Measurements from ENCODE around the gene NFAM1.

NFAM1 gene

DNA sequence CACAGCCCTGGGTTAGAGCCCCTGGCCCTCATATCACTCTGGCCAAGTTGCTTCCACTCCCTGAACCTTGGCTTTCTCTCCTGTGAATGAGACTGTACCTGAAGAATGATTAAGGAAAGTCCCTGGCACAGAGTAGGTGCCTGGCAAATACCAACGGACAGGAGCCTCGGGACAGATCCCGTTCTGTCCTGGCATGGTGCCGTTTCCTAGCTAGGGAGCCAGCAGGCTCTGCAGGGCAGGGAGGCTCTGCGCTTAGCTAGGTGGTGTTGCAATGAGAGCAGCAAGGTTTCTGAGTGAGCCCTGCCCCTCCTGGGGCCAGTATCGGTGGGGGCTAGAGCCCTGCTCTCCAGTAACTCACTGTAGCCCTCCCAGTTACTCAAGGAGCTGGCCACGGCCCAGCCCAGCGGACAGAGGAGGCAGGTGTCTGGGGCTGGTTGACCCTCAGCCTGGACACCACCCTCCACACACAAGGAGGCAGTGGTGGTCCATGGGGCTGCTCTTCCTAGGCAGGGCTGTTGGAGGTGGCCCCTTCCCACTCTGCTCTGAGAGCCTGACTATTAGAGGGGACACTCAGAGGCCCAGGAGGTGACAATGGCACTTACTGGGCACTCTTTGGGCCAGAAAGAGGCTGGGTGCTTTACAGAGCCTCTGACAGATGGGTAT lies 74.4 kb downstream of the NFAM1 start:
- DNase-seq = no peak

DNA sequence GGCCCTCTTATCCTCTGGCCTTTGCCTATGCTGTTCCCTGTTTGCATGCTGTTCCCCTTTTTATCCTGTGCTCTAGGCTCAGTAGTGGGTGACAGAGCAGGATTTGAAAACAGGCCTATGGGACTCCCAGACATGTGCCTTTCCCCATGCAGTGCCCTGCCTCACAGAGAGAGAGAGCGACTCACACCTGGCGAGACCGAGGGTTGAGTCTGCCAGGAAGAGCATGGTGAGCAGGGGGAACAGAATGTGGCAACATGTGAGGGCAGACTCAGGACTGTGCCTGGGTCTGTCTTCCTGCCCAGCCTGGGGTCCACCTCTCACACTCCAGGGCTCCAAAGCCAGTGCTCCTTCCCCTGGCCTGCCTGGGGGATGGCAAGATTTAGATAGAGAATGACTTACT lies 75.0 kb downstream of the NFAM1 start:
- no peak for DNase-seq

DNA sequence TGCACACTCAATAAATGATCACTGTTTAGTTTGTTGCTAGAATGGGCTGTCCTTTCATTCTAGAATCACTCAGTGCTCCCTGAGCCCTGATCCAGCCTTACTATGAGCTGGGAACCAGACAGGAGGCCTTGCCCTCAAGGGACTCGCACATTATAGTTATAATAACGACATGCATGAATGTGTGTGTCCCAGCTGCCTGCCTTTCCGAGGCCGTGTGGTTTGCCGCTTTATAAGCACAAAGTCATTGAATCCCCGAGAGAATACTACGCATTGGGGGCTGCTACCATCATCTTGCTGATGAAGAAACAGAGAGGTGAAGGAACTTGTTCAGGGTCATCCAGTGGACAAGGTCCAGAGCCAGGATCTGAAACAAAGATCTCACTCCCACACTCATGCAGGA lies 75.7 kb downstream of the NFAM1 start:
- no peak for DNase-seq

DNA sequence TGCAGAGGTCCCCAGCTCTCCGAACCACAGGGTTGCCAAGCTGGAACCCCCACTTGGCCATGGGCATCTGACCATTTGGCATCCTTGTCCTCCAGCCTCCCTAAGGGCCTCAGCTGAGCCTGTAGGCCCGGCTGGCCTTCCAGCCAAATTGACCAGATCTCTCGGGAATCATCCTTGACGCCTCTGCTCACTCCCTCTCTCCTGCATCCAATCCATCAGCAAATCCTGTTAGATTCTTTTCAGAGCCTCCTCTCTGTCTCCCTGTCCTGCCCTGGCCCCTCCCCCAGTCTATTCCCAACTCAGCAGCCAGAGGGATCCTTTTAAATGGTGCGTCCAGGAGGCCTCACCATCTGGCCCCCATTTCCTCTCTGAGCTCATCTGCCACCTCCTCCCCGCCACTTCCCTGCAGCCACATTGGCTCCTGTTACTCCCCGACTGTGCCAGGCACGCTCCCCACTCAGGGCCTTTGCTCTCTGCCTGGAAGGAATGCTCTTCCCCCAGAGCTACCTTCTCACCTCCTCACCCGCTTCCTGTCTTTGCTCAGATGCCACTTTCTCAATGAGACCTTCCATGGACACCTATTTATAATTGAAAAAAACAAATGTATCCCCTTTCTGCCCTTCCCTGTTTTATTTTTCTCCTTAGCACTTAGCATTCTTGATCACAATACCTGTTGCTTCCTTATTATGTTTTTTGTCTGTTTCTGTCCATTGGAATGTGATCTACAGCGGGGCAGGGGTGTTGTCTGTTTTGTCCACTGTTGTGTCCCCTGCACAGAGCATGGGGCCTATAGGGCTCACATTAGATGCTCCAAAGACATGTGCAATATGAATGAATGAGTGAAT lies 78.1 kb downstream of the NFAM1 start:
- no peak for DNase-seq

DNA sequence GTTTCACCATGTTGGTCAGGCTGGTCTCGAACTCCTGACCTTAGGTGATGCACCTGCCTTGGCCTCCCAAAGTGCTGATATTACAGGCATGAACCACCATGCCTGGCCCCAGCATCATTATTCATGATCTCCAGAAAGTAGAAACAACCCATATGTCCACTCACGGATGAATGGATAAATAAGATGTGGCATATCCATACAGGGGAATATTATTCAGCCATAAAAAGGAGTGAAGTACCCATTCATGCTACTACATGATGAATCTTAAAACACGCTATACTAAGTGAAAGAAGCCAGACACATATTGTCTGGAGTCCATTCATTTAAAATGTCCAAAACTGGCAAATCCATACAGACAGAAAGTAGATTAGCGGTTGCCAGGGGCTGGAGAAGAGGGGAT lies 81.8 kb downstream of the NFAM1 start:
- DNase-seq = no peak

DNA sequence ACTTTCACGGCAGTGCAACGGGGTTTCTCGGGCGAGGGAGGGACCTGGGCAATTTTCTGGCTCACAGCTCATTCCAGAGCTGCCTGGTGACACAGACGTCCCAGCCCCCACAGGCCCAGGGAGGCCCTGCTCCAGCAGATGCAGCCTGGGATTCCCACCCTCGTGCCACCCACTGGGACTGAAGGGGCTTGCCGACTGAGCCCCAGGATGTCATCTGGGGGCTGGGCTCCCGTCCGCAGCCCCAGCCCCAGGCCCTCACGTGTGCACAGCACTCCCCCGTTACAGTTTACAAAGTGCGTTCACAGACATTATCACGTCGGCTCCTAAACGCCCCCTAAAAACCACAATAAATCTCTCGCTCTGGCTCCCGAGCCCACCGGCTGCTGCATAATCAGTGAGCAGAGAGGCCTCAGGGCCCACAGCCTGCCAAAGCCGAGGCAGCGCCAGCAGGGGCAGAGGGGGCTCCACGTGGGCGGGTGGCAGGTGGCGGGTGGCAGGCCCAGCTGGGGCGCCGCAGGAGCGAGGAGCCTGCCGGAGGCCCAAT lies 84.8 kb downstream of the NFAM1 start:
- DNase-seq = no peak

DNA sequence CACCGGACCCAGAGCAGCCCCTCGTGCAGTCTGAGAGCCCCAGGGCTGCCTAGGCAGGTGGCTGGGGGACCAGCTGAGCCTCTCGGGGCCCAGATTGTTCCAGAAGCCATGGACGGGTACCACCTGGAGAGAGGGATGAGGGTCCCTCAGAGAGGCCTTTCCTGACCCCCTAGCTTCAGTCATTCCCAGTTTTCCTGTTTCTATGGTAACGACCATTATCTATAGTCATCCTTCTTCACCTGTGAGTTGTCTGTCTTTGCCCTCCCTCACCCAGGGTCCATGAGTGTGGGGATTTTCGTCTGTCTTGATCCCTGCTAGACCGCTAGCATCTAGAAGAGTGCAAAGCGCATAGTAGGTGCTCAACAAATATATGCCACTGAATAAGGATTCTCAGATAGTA lies 85.5 kb downstream of the NFAM1 start:
- no peak for DNase-seq

DNA sequence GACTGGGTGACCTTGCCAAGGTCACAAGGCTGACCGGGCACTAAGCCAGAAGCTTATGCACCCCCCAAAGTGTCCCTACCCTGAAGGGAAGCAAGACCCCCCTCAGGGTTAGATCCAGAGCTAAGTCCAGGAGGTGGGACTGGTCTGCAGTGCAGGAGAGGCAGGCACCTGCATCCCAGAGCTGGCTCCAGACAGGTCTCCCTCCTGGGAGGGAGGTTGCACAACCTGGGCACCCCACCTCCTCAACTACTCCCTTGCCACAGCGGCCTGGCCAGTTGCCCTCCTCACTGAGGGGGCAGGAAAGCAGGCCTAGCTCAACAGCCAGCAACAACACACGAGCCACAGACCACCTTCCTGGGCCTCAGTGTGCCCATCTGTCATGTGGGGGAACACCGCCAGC lies 86.7 kb downstream of the NFAM1 start:
- no peak for DNase-seq

DNA sequence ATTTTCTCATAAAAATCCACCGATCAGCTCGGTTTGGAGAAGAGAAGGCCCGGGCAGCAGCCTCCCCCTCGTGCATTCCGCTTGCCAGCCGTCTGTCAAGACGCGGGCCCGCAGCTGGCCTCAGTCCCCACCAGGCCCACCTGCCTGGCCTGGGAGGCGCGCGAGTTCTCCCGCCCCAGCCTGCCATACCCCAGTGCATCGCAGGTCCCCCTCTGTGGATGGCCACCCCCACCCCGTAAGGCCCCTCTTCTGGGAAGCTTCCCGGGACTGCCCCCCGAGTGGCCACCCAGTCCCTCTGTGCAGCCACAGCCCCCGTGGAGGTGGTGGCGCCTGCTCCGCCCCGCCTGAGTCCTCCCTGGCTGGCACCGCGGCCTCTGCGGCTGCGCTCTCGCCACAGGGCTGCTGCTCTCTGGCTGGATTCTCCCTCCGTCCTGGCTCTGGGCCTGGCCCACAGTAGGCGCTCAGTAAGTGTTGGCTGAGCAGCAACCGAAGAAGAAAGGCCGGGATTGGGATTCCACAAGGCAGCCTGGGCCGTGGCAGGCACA lies 87.8 kb downstream of the NFAM1 start:
- DNase-seq = no peak

DNA sequence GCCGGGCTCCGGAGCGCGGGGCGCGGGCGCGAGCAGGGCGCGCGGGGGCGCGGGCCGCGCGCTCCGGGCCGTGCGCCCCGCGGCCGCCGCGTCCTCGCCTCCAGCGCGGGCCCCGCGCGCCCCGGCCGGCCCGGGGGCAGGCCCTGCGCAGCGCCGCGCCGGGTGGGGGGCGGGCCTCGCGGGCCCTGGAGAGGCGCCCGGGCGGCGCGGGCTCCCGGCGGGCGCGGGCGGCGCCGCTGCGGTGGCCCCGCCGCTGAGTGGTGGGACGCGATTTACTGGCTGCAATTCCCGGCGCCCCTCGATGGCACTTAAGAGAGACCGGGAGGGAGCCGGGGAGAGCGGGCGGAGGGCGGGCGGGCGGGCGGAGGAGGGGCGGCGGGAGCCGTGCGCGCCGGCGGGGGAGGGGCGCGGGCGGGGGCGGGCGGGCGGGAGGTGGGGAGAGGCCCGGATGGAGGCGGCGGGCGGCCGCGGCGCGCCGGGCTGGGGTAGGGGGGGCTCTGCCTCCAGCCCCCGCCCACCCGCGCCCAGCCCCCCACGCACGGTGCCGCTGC lies 88.6 kb downstream of the NFAM1 start:
- DNase-seq = no peak

DNA sequence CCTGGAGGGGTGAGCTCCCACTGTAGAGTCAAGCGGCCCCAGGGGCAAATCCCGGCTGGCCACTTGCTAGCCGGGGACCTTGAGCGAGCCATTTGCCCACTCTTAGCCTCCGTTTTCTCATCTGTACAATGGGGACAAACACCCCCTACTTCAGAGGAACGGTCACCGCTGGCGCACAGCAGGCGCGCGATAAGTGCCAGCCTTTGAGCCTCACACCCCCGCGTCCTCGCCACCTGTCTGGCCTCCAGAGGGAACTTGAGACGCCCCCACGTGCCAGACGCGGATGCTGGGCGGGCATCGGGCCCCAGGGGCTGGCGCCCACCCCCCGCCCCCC lies 89.1 kb downstream of the NFAM1 start:
- DNase-seq = no peak

DNA sequence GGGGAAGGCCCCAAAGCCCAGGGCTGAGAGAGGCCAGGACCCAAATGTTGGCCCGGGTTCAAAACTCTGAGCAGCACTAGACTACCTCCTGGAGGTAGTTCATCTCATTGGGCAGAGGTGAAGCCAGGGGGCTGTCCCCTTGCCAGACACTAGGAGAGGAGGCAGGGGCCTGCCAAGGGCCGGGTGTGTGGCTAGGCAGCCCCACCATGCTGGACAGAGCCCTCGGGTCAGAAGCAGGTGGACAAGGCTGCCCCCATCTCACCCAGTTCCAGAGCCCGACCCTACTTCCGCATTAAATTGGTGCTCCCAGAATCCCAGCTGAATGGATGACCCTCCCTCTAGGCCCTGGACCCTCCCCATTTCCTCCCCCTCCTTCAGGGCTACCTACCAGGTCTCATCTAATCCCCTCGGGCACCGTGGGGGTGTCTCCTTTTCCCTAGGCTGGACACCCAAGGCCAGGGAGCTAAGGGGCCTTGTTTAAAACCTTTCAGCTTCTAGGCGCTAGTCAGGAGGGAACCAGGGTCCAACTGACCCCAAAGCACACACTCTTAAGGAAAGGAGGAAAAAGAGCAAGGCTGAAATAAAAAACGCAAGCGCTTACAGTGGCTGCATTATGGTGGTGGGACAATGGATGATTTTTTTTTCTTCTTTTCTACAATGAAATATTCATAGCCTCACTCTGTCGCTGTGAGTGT lies 89.6 kb downstream of the NFAM1 start:
- no peak for DNase-seq

DNA sequence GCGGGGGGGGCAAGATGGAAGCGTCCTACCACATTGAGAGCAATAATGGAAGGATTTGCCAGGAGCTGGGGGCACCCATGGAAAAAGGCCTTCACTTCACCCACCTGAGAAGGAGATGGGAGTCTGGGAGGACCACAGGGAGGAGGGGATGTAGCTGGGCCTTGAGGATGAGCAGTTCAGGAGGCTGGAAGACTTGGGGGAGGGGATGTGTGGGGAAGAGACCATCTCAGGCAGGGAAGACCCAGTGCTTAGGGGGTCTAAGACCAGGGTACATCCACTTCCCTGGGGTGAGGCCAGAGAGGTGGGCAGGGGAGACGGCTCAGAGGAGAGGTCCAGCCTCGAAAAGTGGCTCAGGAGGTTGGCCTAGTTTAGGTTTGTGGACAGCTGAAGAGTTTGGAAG lies 90.4 kb downstream of the NFAM1 start:
- DNase-seq = no peak

DNA sequence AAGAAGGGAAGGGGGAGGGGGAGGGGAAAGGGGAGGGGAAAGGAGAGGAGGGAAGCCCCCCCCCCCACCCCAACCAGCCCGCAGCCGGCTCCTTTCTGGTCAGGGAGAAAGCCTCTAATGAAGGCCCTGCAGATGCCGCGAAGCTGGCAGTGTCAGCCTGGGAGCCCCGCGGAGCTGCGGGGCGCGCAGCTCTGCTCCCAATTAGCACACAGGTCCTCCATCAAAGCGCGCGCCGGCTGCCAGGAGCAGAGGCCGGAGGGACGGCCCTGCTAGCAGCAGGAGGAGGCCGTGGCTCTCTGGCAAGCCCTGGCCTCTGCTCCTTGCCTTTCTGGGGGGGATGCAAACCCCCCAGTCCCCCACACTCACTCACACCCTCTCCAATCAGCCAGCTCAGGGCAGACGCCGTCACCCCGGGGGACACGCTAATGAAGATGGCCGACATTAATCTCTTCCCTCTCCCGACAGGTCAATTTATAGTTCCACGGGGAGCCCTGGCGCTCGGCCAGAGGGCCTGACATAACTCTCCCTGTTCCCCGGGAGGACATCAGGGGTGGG lies 91.3 kb downstream of the NFAM1 start:
- no peak for DNase-seq

DNA sequence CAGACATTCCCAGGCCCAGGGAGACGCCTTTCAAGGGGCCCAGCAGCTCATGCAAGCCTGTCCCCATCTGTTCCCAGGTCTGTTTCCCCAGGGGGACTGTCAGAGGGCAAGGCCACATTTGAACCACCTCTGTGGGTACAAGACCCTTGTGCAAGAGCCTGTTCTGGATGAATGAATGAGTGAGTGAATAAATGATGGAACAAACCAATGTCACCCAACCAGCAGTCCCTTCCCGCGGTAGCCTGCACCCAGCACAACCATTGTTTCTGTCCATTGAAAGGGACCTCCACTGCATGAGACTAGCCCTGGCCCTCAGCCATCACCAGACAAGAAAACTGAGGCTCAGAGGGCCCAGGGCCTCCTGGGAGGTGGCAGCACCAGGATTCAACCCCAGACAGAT lies 92.1 kb downstream of the NFAM1 start:
- no peak for DNase-seq

DNA sequence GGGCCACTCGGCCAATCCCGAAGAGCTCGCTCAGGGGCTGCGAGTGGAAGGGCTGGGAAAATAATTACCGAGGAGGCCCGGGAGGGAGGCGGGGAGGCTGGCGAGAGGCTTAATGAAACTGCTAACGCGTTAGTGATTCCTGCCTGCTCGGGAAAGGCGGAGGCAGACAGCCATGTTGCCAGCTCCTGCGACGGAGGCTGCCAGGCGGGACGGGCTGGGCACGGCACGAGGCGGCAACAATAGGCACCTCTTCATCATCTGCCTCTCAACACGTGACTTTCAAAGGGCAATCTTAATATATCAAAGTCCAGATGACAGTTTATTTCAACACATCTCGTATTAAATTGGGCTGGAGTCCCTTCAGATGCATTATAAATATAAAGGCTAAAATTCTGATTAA lies 93.7 kb downstream of the NFAM1 start:
- no peak for DNase-seq

DNA sequence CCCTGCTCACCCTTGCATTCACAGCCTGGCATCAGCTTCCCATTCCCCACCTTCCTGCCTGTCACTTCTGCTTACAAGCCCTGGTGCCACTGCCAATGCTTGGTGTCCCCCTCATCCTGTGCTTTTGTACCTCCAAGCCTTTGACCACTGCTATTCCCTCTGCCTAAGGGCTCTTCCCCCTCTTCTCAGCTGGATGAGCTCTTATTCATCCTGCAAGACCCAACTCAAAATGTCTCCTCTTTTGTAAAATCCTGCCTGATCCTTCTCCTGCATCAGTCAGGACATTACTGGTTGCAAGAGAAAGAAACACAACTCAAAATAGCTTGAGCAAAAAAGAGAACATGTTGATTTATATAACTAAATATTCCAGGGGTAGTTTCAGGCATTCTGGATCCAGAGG lies 94.8 kb downstream of the NFAM1 start:
- DNase-seq = no peak

DNA sequence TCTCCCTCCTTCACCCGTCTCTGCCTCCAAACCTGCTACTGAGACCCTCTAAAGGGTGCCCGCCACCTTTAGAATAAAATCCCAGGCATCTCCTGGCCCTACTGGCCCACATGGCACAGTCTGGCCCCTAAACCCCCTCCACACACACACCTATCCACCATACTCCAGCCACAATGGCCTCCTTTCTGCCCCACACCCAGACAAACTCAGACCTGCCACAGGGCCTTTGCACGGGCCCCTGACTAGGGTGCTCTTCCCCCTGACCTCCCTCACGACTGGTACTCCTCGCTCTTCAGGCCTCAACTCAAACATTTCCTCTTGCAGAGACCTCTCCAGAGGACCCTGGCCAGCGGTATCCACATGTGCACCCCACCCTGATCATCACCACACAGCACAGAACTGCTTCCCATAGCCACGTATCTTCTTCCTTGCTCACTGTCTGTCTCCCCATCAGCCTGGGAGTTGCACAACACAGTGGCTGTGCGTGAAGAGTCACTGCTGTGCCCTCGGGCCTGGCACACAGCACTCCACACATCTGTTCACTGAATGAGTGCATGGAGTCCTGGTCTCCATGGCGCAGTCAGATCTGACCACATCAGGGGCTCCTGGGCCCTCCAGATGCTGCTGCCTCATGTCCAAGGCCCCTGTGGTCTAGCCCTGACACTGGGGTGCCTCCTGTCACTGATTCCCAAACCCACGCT lies 95.5 kb downstream of the NFAM1 start:
- no peak for DNase-seq

DNA sequence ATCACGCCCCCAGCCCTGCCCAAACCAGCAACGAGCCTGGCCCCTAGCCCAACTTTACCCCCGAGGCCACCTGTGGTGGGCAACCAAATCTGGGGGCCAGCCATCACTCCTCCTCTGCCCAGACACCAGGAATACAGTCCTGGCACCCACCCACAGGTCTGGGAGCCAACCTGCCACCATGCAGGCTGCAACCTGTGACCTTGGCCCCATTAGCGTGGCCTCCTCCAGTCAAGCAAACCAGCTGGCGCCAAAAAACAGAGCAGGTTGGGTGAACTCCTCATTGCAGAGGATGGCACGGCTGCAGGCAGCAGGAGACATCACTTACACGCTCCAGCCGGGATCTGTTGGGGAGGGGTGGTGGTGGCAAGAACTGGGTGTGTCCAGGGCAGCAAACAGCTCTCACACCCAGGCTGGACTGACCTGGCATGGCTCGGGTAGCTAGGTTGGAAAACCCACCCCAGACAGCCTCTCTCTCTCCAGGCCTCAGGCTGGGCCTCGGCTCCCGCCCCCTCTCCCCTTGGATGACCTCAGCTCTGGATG lies 96.3 kb downstream of the NFAM1 start:
- DNase-seq = no peak

DNA sequence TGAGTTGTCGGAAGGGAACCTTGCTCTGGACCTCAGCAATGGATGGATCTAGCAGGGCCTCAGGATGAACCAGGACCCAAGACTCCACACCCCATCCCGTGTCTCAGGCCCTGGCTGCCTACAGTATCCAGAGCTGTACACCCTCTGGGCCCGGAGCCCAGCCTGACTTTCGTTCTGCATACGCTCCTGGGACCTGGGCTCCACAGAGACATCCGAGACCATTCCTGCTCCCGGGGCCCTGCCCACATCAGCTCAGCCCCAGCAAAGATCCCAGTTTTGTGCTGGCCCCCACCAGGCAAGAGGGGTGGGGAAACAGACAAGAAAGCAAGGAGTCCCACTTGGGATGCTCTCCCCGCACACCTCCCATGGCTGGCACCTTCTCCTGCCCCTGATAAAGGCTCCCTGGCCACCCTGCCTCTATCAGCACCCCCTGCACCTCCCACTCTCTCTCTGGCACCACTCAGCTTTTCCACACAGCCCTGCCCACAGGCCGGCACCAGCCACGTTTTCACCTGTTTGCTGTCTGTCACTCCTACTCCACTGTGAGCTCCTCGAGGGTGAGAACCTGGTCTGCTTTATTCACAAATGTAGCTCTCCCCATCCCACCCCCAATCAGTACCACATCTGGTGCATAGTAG lies 97.2 kb downstream of the NFAM1 start:
- no peak for DNase-seq

DNA sequence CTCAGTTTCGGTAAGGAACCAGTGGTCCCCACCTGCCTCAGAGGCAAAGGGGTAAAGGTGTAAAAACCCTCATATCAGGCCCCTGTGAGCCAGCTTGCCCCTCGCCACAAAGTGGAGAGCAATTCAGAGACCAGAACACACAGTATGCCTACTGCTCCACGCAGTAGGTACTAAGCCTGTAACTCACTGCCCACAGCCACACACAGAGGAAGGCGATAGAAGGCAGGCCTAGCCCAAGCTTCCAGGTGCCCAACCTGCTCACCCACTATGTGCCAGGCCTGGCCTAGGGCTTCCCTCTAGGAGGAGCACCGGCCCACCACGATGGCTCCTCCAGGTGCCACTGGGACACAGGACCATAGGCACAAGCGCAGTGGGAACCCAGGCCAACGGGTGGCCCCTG lies 98.7 kb downstream of the NFAM1 start:
- DNase-seq = no peak

DNA sequence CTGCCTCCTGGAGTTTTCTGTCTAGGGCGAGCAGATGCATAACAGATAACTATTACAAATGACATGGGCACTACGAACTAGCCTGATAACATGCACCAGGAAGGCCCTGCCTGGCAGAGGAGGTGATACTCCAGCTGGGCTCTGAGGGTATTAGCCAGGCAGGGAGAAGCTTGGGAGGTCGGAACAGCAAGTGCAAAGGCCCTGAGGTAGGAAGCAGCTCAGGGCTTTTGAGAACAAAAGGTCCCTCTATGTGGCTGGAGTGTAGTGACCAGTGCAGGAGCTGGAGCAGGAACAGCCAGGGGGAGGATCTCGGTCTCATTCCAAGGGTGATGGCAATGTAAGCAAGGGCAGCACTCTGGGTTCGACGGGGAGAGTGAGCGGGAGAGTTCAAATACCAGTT lies 100.1 kb downstream of the NFAM1 start:
- DNase-seq = no peak
